Measurements from ENCODE around the gene SERPING1.
A peak's percentile ranks its signal among the peaks of the same experiment; 100 is the strongest.

The SERPING1 gene

GRCh38 chr11:57644748-57645688, 47.5 kb downstream of the SERPING1 start:
- Histone ChIP-seq H3K36me3 (ENCODE audit: control insufficient read depth, insufficient read depth, low read length) (no peaks in the 10 kb centered on the region), H3K27ac (ENCODE audit: low read depth, low read length) (no peak overlapping the region), H3K9ac (ENCODE audit: low read length) (no peak overlapping the region), H3K4me3 (ENCODE audit: low read length) (no peak overlapping the region), H3K4me1 (ENCODE audit: control insufficient read depth, insufficient read depth, low read length) (peaks cover 9% of the 10 kb centered on the region), H3K27me3 (ENCODE audit: control insufficient read depth, insufficient read depth, low read length) (peaks cover 35% of the 10 kb centered on the region)

- H3K27me3 ChIP-seq (ENCODE audit: control insufficient read depth, insufficient read depth, low read length): peaks cover 36% of the 10 kb centered on the region
- H3K4me3 ChIP-seq (ENCODE audit: low read length): no peak overlapping the region
- no peak overlapping the region for H3K27ac ChIP-seq (ENCODE audit: low read depth, low read length)
- no peaks in the 10 kb centered on the region for H3K36me3 ChIP-seq (ENCODE audit: control insufficient read depth, insufficient read depth, low read length)
- H3K4me1 ChIP-seq (ENCODE audit: control insufficient read depth, insufficient read depth, low read length): peaks cover 11% of the 10 kb centered on the region
- no peak overlapping the region for H3K9ac ChIP-seq (ENCODE audit: low read length)
These were observed 48.2 kb downstream of the SERPING1 start for GRCh38 chr11:57645689-57646085.

GRCh38 chr11:57646194-57646798, 48.8 kb downstream of the SERPING1 start:
- no peak overlapping the region for H3K27ac ChIP-seq (ENCODE audit: low read depth, low read length)
- no peak overlapping the region for H3K4me3 ChIP-seq (ENCODE audit: low read length)
- H3K4me1 ChIP-seq (ENCODE audit: control insufficient read depth, insufficient read depth, low read length): peaks cover 8% of the 10 kb centered on the region
- peaks cover 36% of the 10 kb centered on the region for H3K27me3 ChIP-seq (ENCODE audit: control insufficient read depth, insufficient read depth, low read length)
- no peaks in the 10 kb centered on the region for H3K36me3 ChIP-seq (ENCODE audit: control insufficient read depth, insufficient read depth, low read length)
- H3K9ac ChIP-seq (ENCODE audit: low read length): no peak overlapping the region

- Histone ChIP-seq H3K9ac (ENCODE audit: low read length) (no peak overlapping the region), H3K27me3 (ENCODE audit: control insufficient read depth, insufficient read depth, low read length) (peaks cover 36% of the 10 kb centered on the region), H3K4me3 (ENCODE audit: low read length) (no peak overlapping the region), H3K27ac (ENCODE audit: low read depth, low read length) (no peak overlapping the region), H3K4me1 (ENCODE audit: control insufficient read depth, insufficient read depth, low read length) (peaks cover 8% of the 10 kb centered on the region), H3K36me3 (ENCODE audit: control insufficient read depth, insufficient read depth, low read length) (no peaks in the 10 kb centered on the region)
These were observed 49.4 kb downstream of the SERPING1 start for GRCh38 chr11:57646799-57647303.

GRCh38 chr11:57647372-57647771, 49.9 kb downstream of the SERPING1 start:
- Histone ChIP-seq H3K36me3 (ENCODE audit: control insufficient read depth, insufficient read depth, low read length) (no peaks in the 10 kb centered on the region), H3K4me1 (ENCODE audit: control insufficient read depth, insufficient read depth, low read length) (peaks cover 8% of the 10 kb centered on the region), H3K9ac (ENCODE audit: low read length) (no peak overlapping the region), H3K4me3 (ENCODE audit: low read length) (no peak overlapping the region), H3K27me3 (ENCODE audit: control insufficient read depth, insufficient read depth, low read length) (peaks cover 36% of the 10 kb centered on the region), H3K27ac (ENCODE audit: low read depth, low read length) (no peak overlapping the region)

GRCh38 chr11:57647960-57648800, 50.7 kb downstream of the SERPING1 start:
- Histone ChIP-seq H3K4me3 (ENCODE audit: low read length) (no peak overlapping the region), H3K27me3 (ENCODE audit: control insufficient read depth, insufficient read depth, low read length) (peaks cover 36% of the 10 kb centered on the region), H3K36me3 (ENCODE audit: control insufficient read depth, insufficient read depth, low read length) (no peaks in the 10 kb centered on the region), H3K4me1 (ENCODE audit: control insufficient read depth, insufficient read depth, low read length) (peaks cover 8% of the 10 kb centered on the region), H3K27ac (ENCODE audit: low read depth, low read length) (no peak overlapping the region), H3K9ac (ENCODE audit: low read length) (no peak overlapping the region)

GRCh38 chr11:57648801-57649735, 51.6 kb downstream of the SERPING1 start:
- Histone ChIP-seq H3K27me3 (ENCODE audit: control insufficient read depth, insufficient read depth, low read length) (peaks cover 36% of the 10 kb centered on the region), H3K9ac (ENCODE audit: low read length) (no peak overlapping the region), H3K4me1 (ENCODE audit: control insufficient read depth, insufficient read depth, low read length) (peaks cover 8% of the 10 kb centered on the region)

GRCh38 chr11:57649826-57650738, 52.6 kb downstream of the SERPING1 start, which contains the start of gene YPEL4:
YPEL4 (minus strand) TSS chr11:57649912; CDS start chr11:57647107, 2,805 bp downstream.
- no peak within 1 kb of the TSS for H3K27ac ChIP-seq (ENCODE audit: low read depth, low read length)

More at GRCh38 chr11:57648801-57649735, 51.6 kb downstream of the SERPING1 start:
- H3K4me3 ChIP-seq (ENCODE audit: low read length): peak overlapping the region; percentile 52
- H3K36me3 ChIP-seq (ENCODE audit: control insufficient read depth, insufficient read depth, low read length): no peaks in the 10 kb centered on the region
- no peak overlapping the region for H3K27ac ChIP-seq (ENCODE audit: low read depth, low read length)

GRCh38 chr11:57650739-57651090, 53.2 kb downstream of the SERPING1 start:
- Histone ChIP-seq H3K4me3 (ENCODE audit: low read length) (no peak overlapping the region), H3K27ac (ENCODE audit: low read depth, low read length) (no peak overlapping the region), H3K9ac (ENCODE audit: low read length) (no peak overlapping the region), H3K27me3 (ENCODE audit: control insufficient read depth, insufficient read depth, low read length) (peaks cover 36% of the 10 kb centered on the region), H3K36me3 (ENCODE audit: control insufficient read depth, insufficient read depth, low read length) (no peaks in the 10 kb centered on the region), H3K4me1 (ENCODE audit: control insufficient read depth, insufficient read depth, low read length) (peaks cover 5% of the 10 kb centered on the region)

More at GRCh38 chr11:57649826-57650738, 52.6 kb downstream of the SERPING1 start, which contains the start of gene YPEL4:
- Histone ChIP-seq H3K36me3 (ENCODE audit: control insufficient read depth, insufficient read depth, low read length) (no peaks in the 10 kb centered on the region), H3K4me1 (ENCODE audit: control insufficient read depth, insufficient read depth, low read length) (peaks cover 5% of the 10 kb centered on the region), H3K9ac (ENCODE audit: low read length) (no peak within 1 kb of the TSS), H3K4me3 (ENCODE audit: low read length) (peak within 1 kb of the TSS; percentile 52), H3K27me3 (ENCODE audit: control insufficient read depth, insufficient read depth, low read length) (peaks cover 36% of the 10 kb centered on the region)

GRCh38 chr11:57651408-57651807, 53.9 kb downstream of the SERPING1 start:
- H3K4me1 ChIP-seq (ENCODE audit: control insufficient read depth, insufficient read depth, low read length): peaks cover 5% of the 10 kb centered on the region
- no peak overlapping the region for H3K9ac ChIP-seq (ENCODE audit: low read length)
- no peak overlapping the region for H3K27ac ChIP-seq (ENCODE audit: low read depth, low read length)
- peaks cover 31% of the 10 kb centered on the region for H3K27me3 ChIP-seq (ENCODE audit: control insufficient read depth, insufficient read depth, low read length)
- H3K4me3 ChIP-seq (ENCODE audit: low read length): no peak overlapping the region
- no peaks in the 10 kb centered on the region for H3K36me3 ChIP-seq (ENCODE audit: control insufficient read depth, insufficient read depth, low read length)

Measured in rectal smooth muscle tissue (tissue), 1 donor.